Bone marrow (tissue), 2 donors: ENCODE measurements around the gene KCNE4.

Experiments used
- DNase-seq, 2 donors: peaks; one replicate each; lab custom pipeline; 2025; lab: John Stamatoyannopoulos, UW

KCNE4 gene

DNA sequence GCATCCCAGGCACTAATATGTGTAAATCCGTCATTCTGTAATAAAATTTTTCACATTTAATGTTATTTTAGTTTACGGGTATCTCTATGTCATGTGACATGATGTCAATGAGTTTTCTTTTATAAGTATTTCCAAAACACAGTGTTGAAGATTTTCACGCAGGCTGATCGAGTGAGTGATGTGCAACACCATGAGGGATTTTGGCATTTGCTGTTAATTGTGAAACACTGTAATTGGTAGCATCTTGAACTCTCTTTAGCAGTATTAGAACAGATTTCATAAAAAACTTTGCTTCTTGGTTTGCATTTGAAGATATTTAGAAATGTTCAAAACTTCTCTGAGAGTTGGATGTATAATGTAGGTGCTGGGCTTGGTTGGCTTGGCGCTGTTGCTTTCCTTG lies 35.5 kb downstream of the KCNE4 start:
- no peak for DNase-seq

GRCh38 chr2:223088866-223089265 lies 36.9 kb downstream of the KCNE4 start:
- no peak for DNase-seq

- DNase-seq: no peak
Measured at GRCh38 chr2:223090039-223090438, 38.0 kb downstream of the KCNE4 start.

DNA sequence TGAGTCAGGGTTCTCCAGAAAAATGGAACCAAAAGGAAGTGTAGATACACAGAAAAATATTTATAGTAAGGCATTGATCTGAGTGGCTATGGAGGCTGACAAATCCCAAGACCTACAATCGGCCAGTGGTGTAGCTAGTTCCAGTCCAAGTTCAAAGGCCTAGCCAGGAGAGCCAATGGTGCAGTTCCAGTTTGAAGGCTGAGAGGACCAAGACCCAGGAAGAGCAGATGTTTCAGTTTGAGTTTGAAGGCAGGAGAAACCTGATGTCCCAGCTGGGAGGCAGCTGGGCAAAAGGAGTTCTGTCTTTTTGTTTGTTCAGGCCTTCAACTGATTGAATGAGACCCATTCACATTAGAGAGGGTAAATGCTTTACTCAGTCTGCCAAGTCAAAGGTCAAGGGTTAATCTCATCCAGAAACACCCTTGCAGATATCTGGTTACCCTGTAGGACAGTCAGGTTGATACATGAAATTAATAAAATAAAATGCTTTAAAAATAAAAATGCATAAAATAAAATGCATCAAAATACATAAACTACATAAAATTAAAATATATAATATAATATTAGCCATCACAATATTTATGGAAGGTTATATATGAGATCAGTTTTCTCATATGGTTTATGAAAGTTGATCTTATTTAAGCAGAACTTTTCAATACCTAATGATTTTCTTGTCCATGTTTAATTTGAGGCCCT lies 38.7 kb downstream of the KCNE4 start:
- DNase-seq: no peak

GRCh38 chr2:223092667-223093066 lies 40.7 kb downstream of the KCNE4 start:
- no peak for DNase-seq

DNA sequence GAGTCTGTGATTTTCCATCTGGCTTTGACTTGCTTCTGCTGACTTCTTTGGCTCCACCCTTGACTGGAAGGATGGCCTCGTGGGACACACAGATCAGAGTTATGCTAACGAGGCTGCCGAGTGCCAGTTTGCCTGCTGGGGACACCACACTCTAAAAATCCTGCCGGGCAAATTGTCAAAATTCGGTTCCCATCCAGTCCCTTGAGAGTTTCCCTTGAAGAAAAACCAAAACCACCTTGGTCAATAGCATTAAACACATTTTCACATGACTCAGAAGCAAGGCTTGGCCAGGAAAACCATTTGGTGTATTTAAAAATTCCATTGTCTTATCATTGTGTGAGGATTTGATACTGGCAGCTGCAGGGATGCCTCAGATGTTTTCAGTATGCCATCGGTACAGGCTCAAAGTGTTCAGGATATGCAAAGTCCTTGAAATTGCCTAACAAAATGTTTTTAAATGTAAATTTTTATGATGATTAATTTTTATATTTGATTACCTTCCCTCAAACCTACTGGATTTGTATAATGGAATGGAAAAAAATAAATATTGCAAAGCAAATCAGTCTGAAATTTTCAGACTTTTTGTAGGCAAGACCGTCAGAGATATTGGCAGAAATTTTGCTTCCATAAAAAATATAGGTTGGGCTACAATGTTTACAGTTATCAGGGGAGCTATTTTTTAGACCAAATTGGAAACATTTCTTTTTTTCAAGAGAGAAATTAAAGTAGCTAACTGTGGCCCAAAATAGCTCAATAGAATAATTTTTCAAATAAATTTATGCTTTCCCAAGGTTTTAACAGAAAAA lies 41.6 kb downstream of the KCNE4 start:
- DNase-seq: no peak

- no peak for DNase-seq
Measured at GRCh38 chr2:223095207-223095606, 43.2 kb downstream of the KCNE4 start.

- no peak for DNase-seq
Measured at GRCh38 chr2:223096235-223096970, 44.4 kb downstream of the KCNE4 start.

- no peak for DNase-seq
Measured at GRCh38 chr2:223097888-223098383, 45.9 kb downstream of the KCNE4 start.

GRCh38 chr2:223099561-223099960 lies 47.6 kb downstream of the KCNE4 start:
- no peak for DNase-seq

GRCh38 chr2:223100061-223100511 lies 48.1 kb downstream of the KCNE4 start:
- no peak for DNase-seq

DNA sequence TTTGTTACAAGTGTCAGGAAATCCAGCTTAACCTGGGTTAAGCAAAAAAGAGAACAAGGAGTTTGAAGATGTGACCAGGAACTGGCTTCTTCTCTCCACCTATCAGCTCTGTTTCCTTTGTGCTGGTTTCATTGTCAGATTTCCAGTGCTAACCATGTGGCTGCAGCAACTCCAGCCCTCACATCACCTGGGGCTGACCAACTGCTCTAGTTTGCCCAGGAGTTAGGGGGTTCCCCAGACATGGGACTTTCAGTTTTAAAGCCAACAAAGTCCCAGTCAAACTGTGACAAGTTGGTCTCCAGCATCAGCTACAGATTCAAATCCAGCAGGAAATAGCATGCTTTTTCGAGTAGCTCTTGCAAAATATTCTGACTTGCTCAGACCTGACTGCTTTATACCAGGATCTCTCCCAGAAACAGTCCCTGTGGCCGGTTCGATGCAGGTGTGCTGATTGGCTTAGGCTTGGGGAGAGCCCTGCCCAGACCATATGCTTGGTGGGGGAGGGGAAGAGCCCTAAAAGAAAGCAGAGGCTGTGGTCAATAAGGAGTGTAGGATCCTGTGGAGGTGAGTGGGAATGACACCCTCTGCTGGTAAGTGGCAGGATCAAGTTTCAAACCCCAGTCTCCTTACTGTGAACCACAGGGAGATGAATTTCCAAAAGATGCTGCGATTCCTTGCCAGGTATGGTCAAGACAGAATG lies 49.5 kb downstream of the KCNE4 start:
- DNase-seq: no peak

GRCh38 chr2:223102040-223102400 lies 50.0 kb downstream of the KCNE4 start:
- DNase-seq: no peak

GRCh38 chr2:223102450-223102849 lies 50.5 kb downstream of the KCNE4 start:
- DNase-seq: no peak

GRCh38 chr2:223104336-223105132 lies 52.5 kb downstream of the KCNE4 start:
- DNase-seq: no peak
